Umbilical cord (tissue), 2 donors: ENCODE results near the gene THSD4. TPM values are rescaled to one million over a fixed set of nuclear protein-coding genes. Genes with fewer than 3 reads are reported as not detected.

ENCODE experiments used
- DNase-seq: peaks from one replicate; pipeline ENCODE4 v3.0.0-alpha.2; 2015; ENCODE audit warnings: low spot score
- total RNA-seq: library from RNA; depleted of rRNA; stranded (reverse); fragments of >200 nt; gene quantifications from one replicate; pipeline ENCODE4 v1.2.3, GENCODE V29; 2014; ENCODE audit warnings: low replicate concordance; ENCODE audit not compliant: insufficient read depth

THSD4 gene
- total RNA-seq, 1 donor from 2014 or later: 9.1 TPM

GRCh38 chr15:71779073-71779797, 664.0 kb downstream of the THSD4 start:
- DNase-seq: no peak

GRCh38 chr15:71780115-71780976, 665.1 kb downstream of the THSD4 start:
- DNase-seq: peak; percentile 31

- no peak for DNase-seq
These were observed 666.1 kb downstream of the THSD4 start for GRCh38 chr15:71781179-71781964.

- DNase-seq: no peak
These were observed 666.6 kb downstream of the THSD4 start for GRCh38 chr15:71781965-71782265.

GRCh38 chr15:71782422-71783165, 667.3 kb downstream of the THSD4 start:
- no peak for DNase-seq

GRCh38 chr15:71784719-71785118, 669.4 kb downstream of the THSD4 start:
- DNase-seq: no peak

GRCh38 chr15:71785996-71786395, 670.7 kb downstream of the THSD4 start:
- no peak for DNase-seq

GRCh38 chr15:71786673-71787072, 671.4 kb downstream of the THSD4 start:
- DNase-seq: no peak

- DNase-seq: no peak
These were observed 673.6 kb downstream of the THSD4 start for GRCh38 chr15:71788646-71789579.

GRCh38 chr15:71789616-71790015, 674.3 kb downstream of the THSD4 start:
- DNase-seq: no peak

GRCh38 chr15:71790081-71790480, 674.8 kb downstream of the THSD4 start:
- DNase-seq: no peak

- no peak for DNase-seq
These were observed 676.7 kb downstream of the THSD4 start for GRCh38 chr15:71791975-71792374.

- DNase-seq: peak; percentile 33
These were observed 677.2 kb downstream of the THSD4 start for GRCh38 chr15:71792521-71792920.

- no peak for DNase-seq
These were observed 683.4 kb downstream of the THSD4 start for GRCh38 chr15:71798641-71799040.

- no peak for DNase-seq
These were observed 684.9 kb downstream of the THSD4 start for GRCh38 chr15:71800190-71800589.

- DNase-seq: peak; percentile 81
These were observed 685.8 kb downstream of the THSD4 start for GRCh38 chr15:71800835-71801745.

GRCh38 chr15:71801935-71802655, 686.8 kb downstream of the THSD4 start:
- DNase-seq: no peak

GRCh38 chr15:71802770-71803169, 687.5 kb downstream of the THSD4 start:
- no peak for DNase-seq

- DNase-seq: no peak
These were observed 689.0 kb downstream of the THSD4 start for GRCh38 chr15:71804226-71804625.
